HEK293T (cell line): ENCODE data around the gene TUT1.

Experiments
- BHLHE40 ChIP-seq: fragments of 450-650 bp; IDR thresholded peaks from 2 replicates; pipeline ENCODE4 v1.6.1; 2016; ENCODE audit warnings: mild to moderate bottlenecking, moderate library complexity, borderline replicate concordance
- ELF4 ChIP-seq: fragments of 450-650 bp; IDR thresholded peaks from 2 replicates; pipeline ENCODE4 v1.6.1; 2017; ENCODE audit warnings: antibody characterized with exemption
- FOXK2 ChIP-seq: fragments of 450-650 bp; IDR thresholded peaks from 2 replicates; pipeline ENCODE4 v1.6.1; 2016; ENCODE audit warnings: mild to moderate bottlenecking
- LEF1 ChIP-seq: fragments of 450-650 bp; IDR thresholded peaks from 2 replicates; pipeline ENCODE4 v1.6.1; 2017; ENCODE audit warnings: mild to moderate bottlenecking, borderline replicate concordance
- PKNOX1 ChIP-seq: fragments of 450-650 bp; IDR thresholded peaks from 2 replicates; pipeline ENCODE4 v1.6.1; 2016
- TARDBP ChIP-seq: fragments of 450-650 bp; IDR thresholded peaks from 2 replicates; pipeline ENCODE4 v1.6.1; 2016

DNA sequence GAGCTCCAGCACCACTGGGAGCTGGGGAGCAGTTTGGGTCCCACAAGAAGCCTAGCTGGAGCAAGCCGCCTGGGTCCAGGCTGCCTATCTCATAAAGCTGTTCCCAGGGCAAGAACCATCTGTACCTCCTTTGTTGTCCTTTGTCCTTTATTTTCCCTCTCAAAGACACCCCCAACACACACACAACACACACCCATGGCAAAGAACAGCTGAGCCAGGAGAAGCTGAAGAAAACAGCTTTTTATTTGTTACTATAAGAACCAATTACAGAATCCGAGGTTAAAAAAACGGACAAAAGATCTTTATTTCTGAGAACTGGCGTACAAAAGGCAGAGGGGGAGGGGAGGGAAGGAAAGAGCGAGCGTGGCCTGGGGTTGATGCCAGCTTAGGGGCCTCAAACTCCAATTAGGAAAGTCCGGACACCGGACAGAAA is 1.7 kb upstream of the TUT1 start:
- TF ChIP-seq LEF1: no peak
- no peak for TF ChIP-seq FOXK2
- no peak for TF ChIP-seq BHLHE40
- no peak for TF ChIP-seq ELF4
- TF ChIP-seq TARDBP: no peak
- TF ChIP-seq PKNOX1: no peak
